PC-3 (cell line): ENCODE data around the gene CLDN9. TPM values are rescaled to one million over a fixed set of nuclear protein-coding genes. Genes with fewer than 3 reads are reported as not detected.

Experiments
- ATAC-seq: fragments of 200-7000 bp; cut with Tn5 transposase; 2 replicates; pipeline ENCODE4 v1.9.1; 2020; ENCODE audit warnings: mild to moderate bottlenecking, moderate library complexity
- BruUV-seq: library from RNA; stranded (reverse); fragments of 400-500 nt; replicated peaks from 2 replicates; lab custom pipeline; 2021; lab: Mats Ljungman, UMichigan
- CTCF ChIA-PET: fragments of 300-600 bp; sonication (Branson Sonifier 250); formaldehyde crosslinking; loops from one replicate; lab custom pipeline; 2022; ENCODE audit warnings: antibody characterized with exemption; lab: Charles Lee
- POLR2A ChIA-PET: fragments of 300-600 bp; sonication (Branson Sonifier 250); formaldehyde crosslinking; loops from one replicate; lab custom pipeline; 2022; ENCODE audit warnings: antibody characterized with exemption; ENCODE audit not compliant: unreplicated experiment; lab: Charles Lee
- DNase-seq: peaks from one replicate; pipeline ENCODE4 v3.0.0-alpha.2; 2015
- H2AFZ ChIP-seq: fragments of 300-600 bp; sonication (generic); 2 replicates; pipeline ENCODE4 v1.6.0; 2016; ENCODE audit warnings: antibody characterized with exemption, low read length
- H3F3A ChIP-seq: fragments of 300-600 bp; sonication (generic); one replicate; pipeline ENCODE4 v1.6.0; 2017; ENCODE audit warnings: antibody characterized with exemption, low read length, control low read depth, mild to moderate bottlenecking; ENCODE audit not compliant: unreplicated experiment
- H3K27ac ChIP-seq: fragments of 300-600 bp; sonication (generic); 2 replicates; pipeline ENCODE4 v1.5.1; 2016; ENCODE audit warnings: mild to moderate bottlenecking, low read length
- H3K27me3 ChIP-seq: fragments of 300-600 bp; sonication (generic); 2 replicates; pipeline ENCODE4 v1.6.1; 2016; ENCODE audit warnings: low read length, mixed read lengths
- H3K36me3 ChIP-seq: fragments of 300-600 bp; sonication (generic); 2 replicates; pipeline ENCODE4 v1.6.1; 2016; ENCODE audit warnings: low read depth, mixed run types, low read length, mixed read lengths
- H3K4me1 ChIP-seq: fragments of 300-600 bp; sonication (generic); 2 replicates; pipeline ENCODE4 v1.5.1; 2016; ENCODE audit warnings: low read length; ENCODE audit not compliant: insufficient read depth
- H3K4me2 ChIP-seq: fragments of 300-600 bp; sonication (generic); 2 replicates; pipeline ENCODE4 v1.6.0; 2016; ENCODE audit warnings: low read length
- H3K4me3 ChIP-seq: fragments of 300-600 bp; sonication (generic); 2 replicates; pipeline ENCODE4 v1.5.1; 2016; ENCODE audit warnings: mild to moderate bottlenecking, low read length, mixed read lengths
- H3K79me2 ChIP-seq: fragments of 300-600 bp; sonication (generic); 2 replicates; pipeline ENCODE4 v1.6.1; 2017; ENCODE audit warnings: low read length, mixed read lengths
- H3K9ac ChIP-seq: fragments of 300-600 bp; sonication (generic); 2 replicates; pipeline ENCODE4 v1.6.0; 2016; ENCODE audit warnings: mild to moderate bottlenecking, low read length
- H3K9me2 ChIP-seq: fragments of 300-600 bp; sonication (generic); replicated peaks from 2 replicates; pipeline ENCODE4 v1.6.1; 2016; ENCODE audit warnings: mixed run types, low read length, mixed read lengths
- H3K9me3 ChIP-seq: fragments of 300-600 bp; sonication (generic); 2 replicates; pipeline ENCODE4 v1.6.1; 2016; ENCODE audit warnings: low read length, mixed read lengths
- H4K20me1 ChIP-seq: fragments of 300-600 bp; sonication (generic); 2 replicates; pipeline ENCODE4 v1.6.1; 2016; ENCODE audit warnings: low read length, mixed read lengths
- EZH2 ChIP-seq: fragments of 300-600 bp; sonication (generic); IDR thresholded peaks from one replicate; pipeline ENCODE4 v1.6.1; 2017; ENCODE audit warnings: antibody characterized with exemption, mild to moderate bottlenecking, low read length; ENCODE audit not compliant: unreplicated experiment
- EZH2phosphoT487 ChIP-seq: fragments of 300-600 bp; sonication (generic); IDR thresholded peaks from 2 replicates; pipeline ENCODE4 v1.6.1; 2018; ENCODE audit warnings: mild to moderate bottlenecking, antibody characterized with exemption, low read length, borderline replicate concordance
- intact Hi-C: fragments of 100-400 bp; cut with micrococcal nuclease; formaldehyde crosslinking; loops from 2 replicates; pipeline ENCODE4 v1.9.0; 2023
- total RNA-seq: library from RNA; depleted of rRNA; stranded (reverse); fragments of >200 nt; gene quantifications from 2 replicates; pipeline ENCODE4 v1.2.3, GENCODE V29; 2014
- TF ChIP-seq, protein P1 (sequence below): fragments of 300-600 bp; sonication (generic); conservative IDR thresholded peaks from 2 replicates; pipeline ENCODE4 v1.5.1; 2017; ENCODE audit warnings: antibody characterized with exemption, low read depth, mild to moderate bottlenecking, low read length

The CLDN9 gene
- total RNA-seq, 1 experiment from 2014 or later, result 0.33 TPM

DNA sequence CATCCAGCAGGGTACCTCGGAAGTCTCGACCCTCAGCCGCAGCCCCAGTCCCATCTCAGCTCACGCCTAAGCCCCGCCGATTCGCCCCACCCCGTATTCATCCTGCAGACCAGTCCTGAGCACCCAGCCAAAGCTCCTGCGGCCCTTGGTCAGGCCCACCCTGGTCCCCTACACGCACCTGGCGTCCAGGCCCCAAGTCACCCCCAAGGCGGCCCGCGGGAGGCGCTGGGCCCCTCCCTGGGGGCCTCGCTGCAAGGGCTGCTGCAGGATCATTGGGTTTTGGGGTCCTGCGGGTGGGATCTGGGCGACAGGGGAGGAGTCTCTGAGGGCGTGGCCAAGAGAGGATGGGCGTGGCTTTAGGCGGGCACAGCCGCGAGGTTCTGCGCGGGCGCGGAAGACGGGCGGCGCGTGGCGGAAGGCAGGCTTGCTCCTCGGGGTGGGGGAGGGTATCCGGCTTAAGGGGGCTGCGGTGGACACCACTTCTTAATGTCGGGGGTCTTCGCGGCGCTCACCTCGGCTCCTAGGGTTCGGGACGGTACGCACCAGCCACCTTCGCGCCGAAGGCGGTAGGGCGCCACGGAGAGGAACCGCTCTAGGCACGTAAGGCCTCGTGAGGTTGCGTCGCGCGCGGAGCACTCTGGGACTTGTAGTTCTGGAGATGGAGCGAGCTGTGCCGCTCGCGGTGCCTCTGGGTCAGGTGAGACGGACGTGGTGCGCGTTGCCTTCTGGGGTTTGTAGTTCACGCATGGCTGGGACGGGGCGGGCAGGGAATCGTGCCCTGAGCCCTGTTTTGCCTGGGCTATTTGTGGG, 11.2 kb downstream of the CLDN9 start, which contains the start of the genes HCFC1R1 and THOC6:
TSS of gene HCFC1R1 (minus strand) at position 274 of the 810 bp plus-strand sequence. CDS start at position 273, 1 bp downstream.
TSS of gene THOC6 (plus strand) at position 367 of the 810 bp plus-strand sequence. CDS start at position 659, 292 bp downstream.
- Histone ChIP-seq H3K4me3 (peak within 1 kb of the TSS; percentile 94), H3K9ac (peak within 1 kb of the TSS; percentile 91), H3K79me2 (peaks cover 12% of the 10 kb centered on the region), H3K4me1 (peaks cover 23% of the 10 kb centered on the region), H3K27me3 (no peaks in the 10 kb centered on the region), H3K9me3 (no peaks in the 10 kb centered on the region), H3F3A (no peaks in the 10 kb centered on the region), H3K36me3 (peaks cover 10% of the 10 kb centered on the region), H3K27ac (peak within 1 kb of the TSS; percentile 100), H2AFZ (no peak within 1 kb of the TSS), H4K20me1 (no peaks in the 10 kb centered on the region), H3K9me2 (no peaks in the 10 kb centered on the region), H3K4me2 (peak within 1 kb of the TSS; percentile 99)
- intact Hi-C loops, result loop anchor here (1.0 kb wide), 1 partner anchor 44 kb away; the partner anchor contains the start of gene PKMYT1
- POLR2A ChIA-PET, result interaction anchor here (0.6 kb wide), 2 partner anchors 367 to 1409 kb away, joined by 3 to 5 read pairs; no protein-coding TSS in a partner anchor
- TSS peak; percentile 1 for BruUV-seq
- TF ChIP-seq EZH2phosphoT487 (no peak), EZH2 (no peak)
- TF ChIP-seq, protein P1, sequence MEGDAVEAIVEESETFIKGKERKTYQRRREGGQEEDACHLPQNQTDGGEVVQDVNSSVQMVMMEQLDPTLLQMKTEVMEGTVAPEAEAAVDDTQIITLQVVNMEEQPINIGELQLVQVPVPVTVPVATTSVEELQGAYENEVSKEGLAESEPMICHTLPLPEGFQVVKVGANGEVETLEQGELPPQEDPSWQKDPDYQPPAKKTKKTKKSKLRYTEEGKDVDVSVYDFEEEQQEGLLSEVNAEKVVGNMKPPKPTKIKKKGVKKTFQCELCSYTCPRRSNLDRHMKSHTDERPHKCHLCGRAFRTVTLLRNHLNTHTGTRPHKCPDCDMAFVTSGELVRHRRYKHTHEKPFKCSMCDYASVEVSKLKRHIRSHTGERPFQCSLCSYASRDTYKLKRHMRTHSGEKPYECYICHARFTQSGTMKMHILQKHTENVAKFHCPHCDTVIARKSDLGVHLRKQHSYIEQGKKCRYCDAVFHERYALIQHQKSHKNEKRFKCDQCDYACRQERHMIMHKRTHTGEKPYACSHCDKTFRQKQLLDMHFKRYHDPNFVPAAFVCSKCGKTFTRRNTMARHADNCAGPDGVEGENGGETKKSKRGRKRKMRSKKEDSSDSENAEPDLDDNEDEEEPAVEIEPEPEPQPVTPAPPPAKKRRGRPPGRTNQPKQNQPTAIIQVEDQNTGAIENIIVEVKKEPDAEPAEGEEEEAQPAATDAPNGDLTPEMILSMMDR, result no peak
- DNase-seq (peak; percentile 96), ATAC-seq (peak; percentile 35)
- CTCF ChIA-PET, result interaction anchor here (0.5 to 1.8 kb wide), 3 partner anchors 8 to 14 kb away, joined by 3 to 6 read pairs (median 3); no protein-coding TSS in a partner anchor

DNA sequence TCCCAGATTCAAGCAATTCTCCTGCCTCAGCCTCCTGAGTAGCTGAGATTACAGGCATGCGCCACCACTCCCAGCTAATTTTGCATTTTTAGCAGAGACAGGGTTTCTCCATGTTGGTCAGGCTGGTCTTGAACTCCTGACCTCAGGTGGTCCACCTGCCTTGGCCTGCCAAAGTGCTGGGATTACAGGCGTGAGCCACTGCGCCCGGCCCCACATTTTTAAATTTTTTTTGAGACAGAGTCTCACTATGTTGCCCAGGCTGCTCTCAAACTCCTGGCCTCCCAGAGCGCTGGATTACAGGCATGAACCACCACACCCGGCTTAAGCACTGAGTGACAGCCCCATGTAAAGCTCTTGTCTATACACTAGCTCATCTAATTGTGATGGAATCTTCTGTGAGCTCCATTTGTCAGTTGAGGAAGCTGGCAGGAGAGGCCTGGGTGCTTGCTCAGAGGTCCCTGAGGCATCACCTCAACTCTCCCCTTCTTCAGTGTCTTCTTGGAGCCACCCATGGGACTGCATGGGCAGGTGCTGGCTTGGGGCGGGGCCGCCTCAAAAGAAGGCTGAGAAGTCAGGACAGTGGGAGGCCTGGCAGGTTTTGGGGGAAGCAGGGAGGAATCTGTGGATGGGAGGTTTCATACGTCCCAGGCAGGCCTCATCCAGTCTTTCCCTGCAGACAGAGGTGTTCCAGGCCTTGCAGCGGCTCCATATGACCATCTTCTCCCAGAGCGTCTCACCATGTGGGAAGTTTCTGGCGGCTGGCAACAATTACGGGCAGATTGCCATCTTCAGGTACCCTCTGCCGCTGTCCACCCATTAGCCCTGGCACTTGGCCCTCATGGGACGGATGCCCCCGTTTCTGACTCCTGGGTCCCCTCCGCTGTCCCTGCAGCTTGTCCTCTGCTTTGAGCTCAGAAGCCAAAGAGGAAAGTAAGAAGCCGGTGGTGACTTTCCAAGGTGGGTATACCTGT, 12.6 kb downstream of the CLDN9 start:
- H3K9ac ChIP-seq, result no peak overlapping the region
- no TSS peak for BruUV-seq
- POLR2A ChIA-PET, result no interaction called here
- no peak for TF ChIP-seq EZH2phosphoT487
- TF ChIP-seq, protein P1, result no peak
- DNase-seq (no peak), ATAC-seq (no peak)
- CTCF ChIA-PET, result no interaction called here
- H3F3A ChIP-seq, result no peaks in the 10 kb centered on the region
- no peaks in the 10 kb centered on the region for H4K20me1 ChIP-seq
- no peak overlapping the region for H2AFZ ChIP-seq
- H3K9me3 ChIP-seq, result no peaks in the 10 kb centered on the region
- no peak overlapping the region for H3K4me2 ChIP-seq
- H3K36me3 ChIP-seq, result peaks cover 10% of the 10 kb centered on the region
- no peak overlapping the region for H3K27ac ChIP-seq
- peaks cover 12% of the 10 kb centered on the region for H3K79me2 ChIP-seq
- H3K27me3 ChIP-seq, result no peaks in the 10 kb centered on the region
- intact Hi-C loops, result no loop called here
- no peaks in the 10 kb centered on the region for H3K9me2 ChIP-seq
- peaks cover 23% of the 10 kb centered on the region for H3K4me1 ChIP-seq
- H3K4me3 ChIP-seq, result no peak overlapping the region
